ENCODE measurements around the gene DGKD.

DGKD gene

DNA sequence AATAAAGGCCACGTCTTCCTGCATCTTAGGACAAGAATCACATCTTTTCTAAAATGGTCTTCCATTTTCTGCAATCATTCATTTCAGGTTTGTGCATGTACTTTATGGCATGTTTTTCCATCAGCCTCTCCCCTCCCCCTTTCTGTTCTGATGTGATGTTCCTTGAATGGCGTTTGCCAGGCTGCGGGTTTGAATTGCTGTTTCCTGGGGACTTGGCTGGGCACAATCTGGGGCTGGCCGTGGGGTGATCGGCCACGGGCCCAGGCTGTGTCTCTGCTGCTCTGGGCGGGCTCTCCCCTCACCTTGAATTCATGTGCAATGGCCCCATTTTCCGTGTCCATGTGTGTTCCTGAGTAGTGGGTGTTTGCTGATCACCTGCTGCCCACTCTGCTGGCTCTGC is 15.2 kb downstream of the DGKD start:
- Histone ChIP-seq H3K36me3 (replicated peaks; ENCODE audit: low read depth, low read length) (no peaks in the 10 kb centered on the region), H3K4me3 (ENCODE audit: low read length) (no peak overlapping the region), H4K20me1 (ENCODE audit: insufficient read depth, low read length) (no peaks in the 10 kb centered on the region), H2AFZ (ENCODE audit: low read depth, low read length) (no peak overlapping the region), H3K4me1 (ENCODE audit: low read length) (no peaks in the 10 kb centered on the region), H3K27me3 (ENCODE audit: low read depth, low read length) (no peaks in the 10 kb centered on the region), H3K79me2 (ENCODE audit: low read length) (no peaks in the 10 kb centered on the region; the same call in 1 of the 2 replicates), H3K9ac (ENCODE audit: low read length) (no peak overlapping the region), H3K27ac (ENCODE audit: low read length) (no peak overlapping the region), H3K9me3 (ENCODE audit: insufficient read depth, low read length) (no peaks in the 10 kb centered on the region), H3K4me2 (ENCODE audit: low read length) (no peak overlapping the region)
- TF ChIP-seq EZH2phosphoT487 (IDR thresholded peaks at IDR 0.05; ENCODE audit: low read depth) = no peak
- TF ChIP-seq, protein P1, sequence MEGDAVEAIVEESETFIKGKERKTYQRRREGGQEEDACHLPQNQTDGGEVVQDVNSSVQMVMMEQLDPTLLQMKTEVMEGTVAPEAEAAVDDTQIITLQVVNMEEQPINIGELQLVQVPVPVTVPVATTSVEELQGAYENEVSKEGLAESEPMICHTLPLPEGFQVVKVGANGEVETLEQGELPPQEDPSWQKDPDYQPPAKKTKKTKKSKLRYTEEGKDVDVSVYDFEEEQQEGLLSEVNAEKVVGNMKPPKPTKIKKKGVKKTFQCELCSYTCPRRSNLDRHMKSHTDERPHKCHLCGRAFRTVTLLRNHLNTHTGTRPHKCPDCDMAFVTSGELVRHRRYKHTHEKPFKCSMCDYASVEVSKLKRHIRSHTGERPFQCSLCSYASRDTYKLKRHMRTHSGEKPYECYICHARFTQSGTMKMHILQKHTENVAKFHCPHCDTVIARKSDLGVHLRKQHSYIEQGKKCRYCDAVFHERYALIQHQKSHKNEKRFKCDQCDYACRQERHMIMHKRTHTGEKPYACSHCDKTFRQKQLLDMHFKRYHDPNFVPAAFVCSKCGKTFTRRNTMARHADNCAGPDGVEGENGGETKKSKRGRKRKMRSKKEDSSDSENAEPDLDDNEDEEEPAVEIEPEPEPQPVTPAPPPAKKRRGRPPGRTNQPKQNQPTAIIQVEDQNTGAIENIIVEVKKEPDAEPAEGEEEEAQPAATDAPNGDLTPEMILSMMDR (IDR thresholded peaks at IDR 0.05; ENCODE audit: low read depth, low read length) = no peak

DNA sequence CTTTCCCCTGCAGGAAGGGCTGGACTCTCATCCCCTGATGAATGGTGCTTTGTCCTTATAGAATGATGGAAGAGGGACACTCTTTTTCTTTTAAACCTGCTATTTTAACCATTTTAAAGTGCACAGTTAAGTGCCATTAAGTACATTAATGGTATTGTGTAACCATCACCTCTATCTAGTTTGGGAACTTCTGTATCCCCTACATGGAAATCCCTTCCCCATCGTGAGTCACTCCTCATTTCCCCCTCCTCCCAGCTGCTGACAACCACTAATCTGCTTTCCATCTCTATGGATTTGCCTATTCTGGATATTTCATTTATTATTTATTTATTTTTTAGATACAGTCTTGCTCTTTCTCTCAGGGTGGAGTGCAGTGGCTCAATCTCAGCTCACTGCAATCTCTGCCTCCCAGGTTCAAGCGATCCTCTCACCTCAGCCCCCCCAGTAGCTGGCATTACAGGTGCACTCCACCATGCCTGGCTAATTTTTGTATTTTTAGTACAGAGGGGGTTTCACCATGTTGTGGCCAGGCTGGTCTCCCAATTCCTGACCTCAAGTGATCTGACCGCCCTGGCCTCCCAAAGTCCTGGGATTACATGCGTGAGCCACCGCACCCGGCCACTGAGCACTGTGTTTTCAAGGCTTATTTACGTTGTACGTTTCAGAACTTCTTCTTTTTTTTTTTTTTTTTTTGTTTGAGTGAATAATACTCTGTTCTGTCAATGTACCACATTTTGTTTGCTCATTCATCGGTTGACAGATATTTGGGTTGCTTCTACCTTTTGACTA is 15.8 kb downstream of the DGKD start:
- no peak overlapping the region for H3K4me3 ChIP-seq (ENCODE audit: low read length)
- no peak overlapping the region for H2AFZ ChIP-seq (ENCODE audit: low read depth, low read length)
- no peaks in the 10 kb centered on the region for H3K4me1 ChIP-seq (ENCODE audit: low read length)
- H3K27me3 ChIP-seq (ENCODE audit: low read depth, low read length) = no peaks in the 10 kb centered on the region
- H3K4me2 ChIP-seq (ENCODE audit: low read length) = no peak overlapping the region
- TF ChIP-seq EZH2phosphoT487 (IDR thresholded peaks at IDR 0.05; ENCODE audit: low read depth) = no peak
- TF ChIP-seq, protein P1 (IDR thresholded peaks at IDR 0.05; ENCODE audit: low read depth, low read length) = no peak
- no peak overlapping the region for H3K9ac ChIP-seq (ENCODE audit: low read length)
- no peaks in the 10 kb centered on the region for H3K36me3 ChIP-seq (replicated peaks; ENCODE audit: low read depth, low read length)
- H4K20me1 ChIP-seq (ENCODE audit: insufficient read depth, low read length) = no peaks in the 10 kb centered on the region
- H3K79me2 ChIP-seq (ENCODE audit: low read length) = no peaks in the 10 kb centered on the region; the same call in 1 of the 2 replicates
- no peak overlapping the region for H3K27ac ChIP-seq (ENCODE audit: low read length)
- H3K9me3 ChIP-seq (ENCODE audit: insufficient read depth, low read length) = no peaks in the 10 kb centered on the region

DNA sequence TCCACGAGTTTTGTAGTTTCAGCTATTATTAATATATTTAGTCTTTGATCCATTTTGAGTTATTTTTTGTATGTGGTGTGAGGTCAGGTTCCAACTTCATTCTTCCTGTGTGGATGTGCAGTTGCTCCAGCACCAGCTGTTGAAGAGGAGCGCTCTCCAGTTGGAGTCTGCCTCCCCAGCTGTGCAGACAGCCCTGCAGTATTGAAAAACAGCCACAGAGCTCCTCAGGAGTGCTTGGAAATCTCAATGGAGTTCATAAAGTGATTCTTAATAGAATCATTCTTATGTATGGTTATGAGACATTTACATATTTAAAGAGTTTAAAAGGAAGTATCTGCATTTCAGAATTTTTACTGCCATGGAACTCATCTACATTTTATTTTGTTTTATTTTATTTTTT is 17.3 kb downstream of the DGKD start:
- no peak overlapping the region for H3K4me2 ChIP-seq (ENCODE audit: low read length)
- H3K9ac ChIP-seq (ENCODE audit: low read length) = no peak overlapping the region
- no peak overlapping the region for H3K27ac ChIP-seq (ENCODE audit: low read length)
- no peaks in the 10 kb centered on the region for H3K9me3 ChIP-seq (ENCODE audit: insufficient read depth, low read length)
- no peaks in the 10 kb centered on the region for H3K36me3 ChIP-seq (replicated peaks; ENCODE audit: low read depth, low read length)
- H3K79me2 ChIP-seq (ENCODE audit: low read length) = no peaks in the 10 kb centered on the region; the same call in 1 of the 2 replicates
- H2AFZ ChIP-seq (ENCODE audit: low read depth, low read length) = no peak overlapping the region
- TF ChIP-seq, protein P1 (IDR thresholded peaks at IDR 0.05; ENCODE audit: low read depth, low read length) = no peak
- TF ChIP-seq EZH2phosphoT487 (IDR thresholded peaks at IDR 0.05; ENCODE audit: low read depth) = no peak
- H3K27me3 ChIP-seq (ENCODE audit: low read depth, low read length) = no peaks in the 10 kb centered on the region
- no peaks in the 10 kb centered on the region for H4K20me1 ChIP-seq (ENCODE audit: insufficient read depth, low read length)
- H3K4me3 ChIP-seq (ENCODE audit: low read length) = no peak overlapping the region
- no peaks in the 10 kb centered on the region for H3K4me1 ChIP-seq (ENCODE audit: low read length)

DNA sequence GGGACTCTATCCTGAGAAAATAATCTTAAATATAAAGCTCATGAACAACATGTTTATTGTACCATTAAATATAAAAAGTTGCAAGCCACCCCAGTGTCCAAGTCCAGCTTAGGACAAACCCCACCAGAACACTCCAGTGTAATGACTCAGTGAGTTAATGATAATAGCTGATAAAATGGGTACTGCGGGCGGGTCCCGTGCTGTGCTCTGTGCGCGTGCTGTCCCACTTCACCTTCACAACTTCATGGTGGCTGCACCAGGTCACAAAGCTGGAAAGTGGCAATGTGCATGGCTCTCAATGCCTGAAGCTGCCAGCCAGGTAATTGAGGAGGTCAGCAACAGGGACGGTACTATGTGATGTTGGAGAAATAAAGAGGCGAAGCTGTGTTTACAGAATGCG is 18.6 kb downstream of the DGKD start:
- H3K27me3 ChIP-seq (ENCODE audit: low read depth, low read length) = no peaks in the 10 kb centered on the region
- H3K9me3 ChIP-seq (ENCODE audit: insufficient read depth, low read length) = no peaks in the 10 kb centered on the region
- no peaks in the 10 kb centered on the region; the same call in 1 of the 2 replicates for H3K79me2 ChIP-seq (ENCODE audit: low read length)
- no peaks in the 10 kb centered on the region for H3K4me1 ChIP-seq (ENCODE audit: low read length)
- no peak overlapping the region for H2AFZ ChIP-seq (ENCODE audit: low read depth, low read length)
- H4K20me1 ChIP-seq (ENCODE audit: insufficient read depth, low read length) = no peaks in the 10 kb centered on the region
- TF ChIP-seq, protein P1 (IDR thresholded peaks at IDR 0.05; ENCODE audit: low read depth, low read length) = no peak
- no peak for TF ChIP-seq EZH2phosphoT487 (IDR thresholded peaks at IDR 0.05; ENCODE audit: low read depth)
- peaks cover 2% of the 10 kb centered on the region for H3K36me3 ChIP-seq (replicated peaks; ENCODE audit: low read depth, low read length)
- no peak overlapping the region for H3K9ac ChIP-seq (ENCODE audit: low read length)
- no peak overlapping the region for H3K4me3 ChIP-seq (ENCODE audit: low read length)
- H3K4me2 ChIP-seq (ENCODE audit: low read length) = no peak overlapping the region
- H3K27ac ChIP-seq (ENCODE audit: low read length) = no peak overlapping the region

All from OCI-LY3 (cell line).